COLO668 (cell line): ENCODE data around the gene AGAP1.
"Not testable (repeated sequence)": the region's sequence is repeated elsewhere in the genome, so short reads cannot be mapped to it uniquely, and the experiment has no call there.

Source experiments
- DNase-seq: peaks from one replicate; lab custom pipeline; 2025; ENCODE audit not compliant: unreplicated experiment; lab: John Stamatoyannopoulos, UW

The AGAP1 gene

DNA sequence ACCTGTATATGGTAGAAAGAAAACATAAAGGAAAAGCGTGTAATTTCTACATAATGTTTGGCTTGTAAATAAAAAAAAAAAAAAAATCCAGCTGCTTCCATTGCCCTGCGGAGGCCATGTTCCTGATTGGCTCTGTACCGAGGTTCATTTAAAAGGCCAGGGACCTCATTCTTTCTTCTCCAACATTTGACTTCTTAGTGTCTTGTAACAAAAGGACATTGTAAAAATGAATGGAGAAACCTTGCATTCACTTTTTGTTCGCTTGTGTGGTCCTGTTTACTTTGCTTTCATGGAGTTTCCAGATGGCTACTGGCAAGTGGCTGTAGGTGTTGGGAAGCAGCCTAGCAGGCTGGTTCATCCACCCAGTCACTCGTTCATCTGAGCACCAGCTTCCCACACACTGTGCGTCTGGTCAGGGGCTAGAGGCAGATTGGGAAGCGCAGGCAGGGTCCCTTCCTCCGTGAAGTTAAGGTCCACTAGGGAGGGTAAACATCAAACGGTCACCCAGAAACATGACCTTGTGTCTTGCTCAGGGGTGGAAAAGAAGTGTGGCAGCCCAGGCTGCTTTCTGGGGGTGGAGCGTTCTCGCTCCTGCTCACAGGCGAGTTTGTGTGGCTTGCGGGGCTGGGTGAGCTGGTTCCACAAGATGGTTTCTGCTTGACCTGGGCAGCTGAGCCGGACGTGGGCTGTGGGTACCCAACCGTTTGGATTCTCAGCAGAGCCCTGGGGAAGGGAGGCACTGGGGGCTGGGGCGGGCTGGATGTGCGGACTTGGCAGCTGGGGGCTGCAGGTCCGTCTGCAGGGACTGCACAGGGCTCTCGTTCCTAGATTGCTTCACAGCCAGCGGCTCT, 260.7 kb downstream of the AGAP1 start:
- DNase-seq, result no peak

DNA sequence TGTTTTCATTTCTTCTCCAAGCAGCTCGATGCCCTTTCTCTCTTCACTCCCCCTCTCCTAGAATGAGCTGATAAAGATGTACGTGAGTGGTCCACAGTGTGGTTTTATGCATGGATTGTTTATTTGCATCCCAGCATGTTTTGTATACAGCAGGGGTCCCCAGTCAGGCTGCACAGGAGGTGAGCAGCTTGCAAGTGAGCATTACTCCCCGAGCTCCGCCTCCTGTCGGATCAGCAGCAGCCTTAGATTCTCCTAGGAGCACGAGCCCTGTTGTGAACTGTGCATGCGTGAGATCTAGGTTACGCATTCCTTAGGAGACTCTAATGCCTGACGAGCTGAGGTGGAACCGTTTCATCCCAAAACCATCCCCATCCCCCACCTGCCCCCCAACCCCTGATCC, 262.6 kb downstream of the AGAP1 start:
- DNase-seq, result no peak

DNA sequence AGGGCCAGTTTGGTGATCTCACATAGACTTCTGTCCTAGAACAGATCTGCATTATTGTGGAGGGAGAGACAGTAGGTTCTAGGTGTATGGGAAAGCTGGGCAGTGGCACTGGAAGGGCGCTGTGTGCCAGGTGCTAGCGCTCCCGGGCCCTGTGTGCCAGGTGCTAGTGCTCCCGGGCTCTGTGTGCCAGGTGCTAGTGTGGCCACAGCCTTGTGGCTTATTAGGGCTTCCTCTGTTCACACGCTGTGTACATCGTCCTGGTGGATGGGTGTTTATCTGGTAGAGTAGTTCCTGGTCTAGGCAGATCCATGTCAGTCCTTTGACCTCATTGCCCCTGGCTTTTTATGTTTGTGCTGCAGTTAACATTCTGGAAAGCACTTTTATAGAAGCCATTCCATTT, 263.4 kb downstream of the AGAP1 start:
- DNase-seq, result peak; percentile 37

DNA sequence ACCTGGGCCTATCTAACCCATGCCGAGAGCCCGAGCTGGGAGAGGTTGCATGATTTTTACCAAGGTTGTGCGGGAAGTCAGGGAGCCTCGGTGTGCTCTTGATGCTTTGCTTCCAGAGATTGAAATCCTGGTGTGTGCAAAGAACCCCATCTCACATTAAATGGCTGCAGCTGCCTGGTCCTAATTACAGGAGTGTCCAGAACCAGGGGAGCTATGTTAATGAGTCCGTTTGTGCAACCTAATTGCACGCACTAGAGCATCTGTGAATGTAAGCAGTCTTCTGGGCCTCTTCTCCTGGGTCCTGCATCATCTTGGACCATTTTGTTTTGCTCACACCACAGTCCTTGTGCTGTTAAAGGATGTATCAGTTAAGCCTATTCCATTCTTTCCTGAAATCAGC, 263.8 kb downstream of the AGAP1 start:
- no peak for DNase-seq

DNA sequence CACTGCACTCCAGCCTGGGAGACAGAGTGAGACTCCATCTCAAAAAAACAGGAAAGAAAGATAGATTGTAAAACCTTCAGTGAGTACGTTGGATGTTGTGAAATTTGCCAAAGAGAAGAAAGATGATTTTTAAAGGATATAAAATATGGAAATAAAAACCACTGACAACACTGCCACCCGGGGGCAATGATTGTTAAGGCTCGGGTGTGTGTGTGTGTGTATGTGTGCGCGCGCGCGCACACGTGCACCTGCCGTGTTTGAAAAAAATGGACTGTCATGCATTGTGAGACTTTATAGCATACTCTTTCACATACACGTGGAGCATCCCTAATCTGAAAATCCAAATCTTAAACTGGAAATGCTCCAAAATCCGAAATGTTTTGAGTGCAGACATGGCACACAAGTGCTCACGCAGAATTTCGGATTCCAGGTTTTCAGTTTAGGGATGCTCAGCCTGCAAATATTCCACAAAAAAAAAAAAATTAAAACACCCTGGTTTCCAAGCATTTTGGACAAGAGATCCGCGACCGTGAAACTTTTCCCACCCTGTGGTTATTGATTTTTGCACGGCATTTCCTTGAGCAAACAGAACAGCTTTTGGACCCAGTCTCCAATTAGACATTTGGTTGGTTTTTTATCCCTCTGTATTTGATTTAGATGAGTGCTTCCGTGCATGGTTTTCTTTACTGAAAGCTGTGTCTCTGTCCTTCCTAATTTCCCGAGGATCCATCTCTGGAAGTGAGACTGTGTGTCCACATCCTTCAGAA, 269.2 kb downstream of the AGAP1 start:
- no peak for DNase-seq

DNA sequence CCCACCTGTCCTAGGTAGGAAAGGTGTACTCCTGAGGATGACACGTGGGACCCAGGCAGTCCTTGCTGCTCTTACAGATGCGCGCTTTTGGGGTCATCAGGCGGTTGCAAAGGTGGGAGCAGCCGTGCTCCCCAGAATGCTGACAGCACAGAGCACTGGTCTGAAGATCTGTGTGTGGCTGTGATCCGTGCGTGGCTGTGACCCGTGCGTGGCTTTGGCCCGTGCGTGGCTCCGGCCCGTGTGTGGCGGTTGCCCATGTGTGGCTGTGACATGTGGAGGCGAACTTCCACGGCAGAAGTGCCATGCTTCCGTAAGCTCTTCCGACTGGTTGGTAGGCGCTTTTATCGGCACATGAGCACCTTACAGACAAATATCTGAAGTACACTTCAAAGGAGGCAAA, 270.0 kb downstream of the AGAP1 start:
- DNase-seq, result no peak

DNA sequence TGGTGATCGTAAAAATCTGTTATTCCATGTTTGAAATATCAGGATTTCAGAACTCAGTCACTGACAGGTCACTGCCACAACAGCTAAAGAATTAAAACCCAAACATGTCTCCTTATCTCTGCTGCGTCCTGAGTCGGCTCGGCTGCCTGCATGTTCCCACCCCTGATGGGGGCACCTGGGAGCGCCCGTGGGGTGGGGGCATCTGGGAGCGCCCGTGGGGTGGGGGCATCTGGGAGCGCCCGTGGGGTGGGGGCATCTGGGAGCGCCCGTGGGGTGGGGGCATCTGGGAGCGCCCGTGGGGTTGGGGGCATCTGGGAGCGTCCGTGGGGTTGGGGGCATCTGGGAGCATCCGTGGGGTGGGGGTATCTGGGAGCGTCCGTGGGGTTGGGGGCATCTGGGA, 270.6 kb downstream of the AGAP1 start:
- DNase-seq, result not testable (repeated sequence)

DNA sequence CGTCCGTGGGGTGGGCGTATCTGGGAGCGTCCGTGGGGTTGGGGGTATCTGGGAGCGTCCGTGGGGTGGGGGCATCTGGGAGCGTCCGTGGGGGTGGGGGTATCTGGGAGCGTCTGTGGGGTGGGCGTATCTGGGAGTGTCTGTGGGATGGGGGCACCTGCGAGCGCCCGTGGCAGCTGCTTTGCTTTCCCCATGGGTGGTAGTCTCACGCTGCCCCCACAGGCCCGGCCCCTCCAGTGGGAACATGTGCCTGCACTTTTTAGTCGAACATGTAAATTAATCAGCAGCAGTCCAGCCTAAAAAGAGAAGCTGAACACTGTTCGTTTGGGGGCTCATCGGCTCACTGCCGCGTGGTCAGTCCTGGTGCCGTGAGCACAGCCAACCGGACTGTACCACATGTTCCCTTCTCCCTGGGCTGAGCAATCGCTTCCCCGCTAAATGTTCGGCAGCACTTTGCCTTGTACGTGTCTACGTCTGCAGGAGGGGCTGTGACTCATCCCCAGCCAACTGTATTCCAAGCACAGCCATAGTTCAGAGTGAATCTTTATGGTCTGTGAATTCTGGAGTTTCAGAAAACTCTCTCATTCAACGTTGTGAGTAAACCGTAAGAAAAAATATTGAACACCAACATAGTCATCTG, 271.5 kb downstream of the AGAP1 start:
- no peak for DNase-seq

DNA sequence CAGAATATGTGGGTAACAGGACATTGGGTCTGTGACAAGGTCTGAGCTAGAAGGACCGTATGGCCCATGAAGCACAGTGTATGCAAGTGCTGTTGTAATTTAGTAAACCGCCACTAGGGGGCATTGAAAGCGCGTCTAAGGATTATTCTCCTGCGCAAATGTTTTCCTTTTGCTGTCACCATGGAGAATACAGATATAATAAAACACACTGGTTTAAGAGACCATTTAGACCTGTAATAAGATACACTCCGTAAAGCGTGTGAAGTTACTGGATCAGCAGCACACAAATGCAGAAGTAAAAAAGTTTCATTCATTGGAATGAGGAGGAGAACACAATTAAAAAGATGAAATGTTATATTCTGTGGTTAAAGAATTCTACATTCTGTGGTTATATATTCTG, 272.4 kb downstream of the AGAP1 start:
- peak; percentile 60 for DNase-seq

DNA sequence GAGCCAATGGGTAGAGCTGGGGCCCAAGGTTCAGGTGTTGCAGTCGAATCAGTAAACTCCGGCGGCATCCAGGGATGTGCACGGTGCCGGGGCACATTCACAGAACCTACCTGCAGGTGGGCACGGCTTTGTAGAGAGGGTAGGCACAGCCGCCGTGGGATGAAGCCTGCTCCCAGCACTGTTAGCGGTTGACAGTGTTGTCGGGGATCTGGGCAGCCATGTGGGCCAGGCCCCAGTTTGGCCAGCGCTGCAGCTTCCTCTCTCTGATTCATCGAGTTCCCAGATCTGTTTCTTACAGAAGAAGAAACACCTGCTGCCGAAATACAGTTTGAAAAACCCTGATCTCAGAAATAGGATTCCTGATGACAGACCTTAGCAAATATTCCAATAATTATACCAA, 274.8 kb downstream of the AGAP1 start:
- DNase-seq, result no peak

DNA sequence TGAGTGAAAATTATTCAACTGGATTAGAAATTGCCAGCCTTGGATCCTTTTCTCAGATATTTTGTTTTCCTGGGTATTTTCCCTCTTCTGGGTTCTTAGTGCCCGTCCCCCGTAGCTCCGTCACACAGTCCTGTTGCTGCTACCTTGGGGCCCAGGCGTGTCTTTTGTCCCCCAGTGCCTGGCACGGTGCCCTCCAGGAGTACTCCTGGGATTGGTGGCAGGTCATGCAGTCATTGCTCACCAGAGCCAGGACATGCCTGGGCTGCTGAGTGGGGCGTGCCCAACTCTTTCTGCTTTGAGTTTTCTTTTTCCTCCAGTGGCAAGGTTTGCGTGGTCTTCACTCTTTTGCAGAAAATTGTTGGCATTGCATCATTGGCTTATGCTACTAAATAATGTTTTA, 275.2 kb downstream of the AGAP1 start:
- DNase-seq, result no peak

DNA sequence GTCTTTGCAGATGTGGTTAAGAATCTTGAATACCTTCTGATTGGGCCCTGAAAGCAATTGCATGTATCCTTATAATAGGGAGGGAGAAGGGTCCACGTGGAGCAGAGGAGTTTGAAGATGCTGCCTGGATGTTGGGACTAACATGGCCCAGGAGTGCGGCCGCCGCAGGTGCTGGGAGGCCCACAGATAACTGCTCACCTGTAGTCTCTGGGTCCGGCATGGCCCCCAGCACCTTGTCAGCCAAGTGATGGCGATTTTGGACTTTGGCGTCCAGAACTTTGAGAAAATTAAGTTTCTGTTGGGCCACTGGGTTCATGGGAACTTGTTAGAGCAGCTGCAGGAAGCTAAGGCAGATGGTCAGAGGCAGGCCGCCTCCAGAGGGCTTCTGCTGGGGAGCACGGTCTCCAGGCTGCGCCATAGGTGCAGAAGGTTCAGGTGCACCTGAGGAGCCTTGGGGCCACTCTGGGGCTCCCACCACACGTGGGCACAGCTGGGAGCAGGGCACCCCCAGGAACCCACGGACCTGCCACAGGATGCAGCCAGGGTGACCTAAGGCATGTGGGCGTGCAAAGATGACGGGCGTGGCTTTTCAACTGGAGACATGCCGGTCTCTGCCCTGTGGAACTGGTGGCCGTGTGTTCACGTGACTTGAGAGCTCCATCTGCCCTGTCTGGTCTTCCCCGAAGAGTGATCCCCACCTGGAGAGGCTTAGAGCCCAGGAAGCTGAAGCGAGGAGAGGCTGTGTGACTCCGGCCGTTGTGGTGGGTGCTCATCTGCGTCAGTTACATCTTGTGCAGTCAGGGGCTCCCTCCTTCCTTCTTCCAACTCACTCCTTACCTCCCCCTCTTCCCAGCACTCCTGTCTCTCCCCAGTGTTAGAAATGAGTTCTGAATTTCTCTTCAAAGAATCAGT, 277.3 kb downstream of the AGAP1 start:
- DNase-seq, result no peak

DNA sequence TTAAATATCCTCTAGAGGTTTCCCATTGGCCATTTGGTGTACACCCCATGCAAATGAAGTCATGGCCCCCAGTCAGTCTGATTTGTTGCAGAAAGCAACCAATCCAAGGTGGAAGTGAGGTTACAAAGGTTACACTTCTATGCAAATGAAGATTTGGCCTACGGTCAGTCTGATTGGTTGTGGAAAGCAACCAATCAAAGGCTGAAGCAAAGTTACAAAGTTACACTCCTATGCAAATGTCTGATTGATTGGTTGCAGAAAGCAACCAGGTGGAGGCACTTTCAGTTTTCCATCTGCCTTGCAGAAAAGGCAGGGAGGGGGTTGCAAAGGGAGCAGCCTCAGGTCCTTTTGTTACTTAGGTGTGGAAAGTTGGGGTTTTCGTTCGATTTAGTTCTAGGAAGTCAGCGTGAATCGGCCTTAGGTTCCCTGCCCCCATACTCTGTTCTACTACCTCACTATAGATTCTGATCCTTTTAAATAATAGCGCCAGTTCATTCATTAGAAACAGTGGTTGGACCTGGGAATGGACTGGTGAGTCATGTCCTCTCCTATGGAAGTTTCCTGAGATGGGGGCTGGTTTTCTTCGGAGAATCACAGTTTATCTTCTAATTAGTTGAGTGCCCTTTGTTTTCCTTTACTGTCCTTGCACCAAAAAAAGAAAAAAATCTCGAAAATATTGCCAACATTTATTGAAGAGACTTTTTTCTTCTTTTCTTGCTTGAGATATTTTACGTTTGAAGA, 279.5 kb downstream of the AGAP1 start:
- DNase-seq, result no peak

DNA sequence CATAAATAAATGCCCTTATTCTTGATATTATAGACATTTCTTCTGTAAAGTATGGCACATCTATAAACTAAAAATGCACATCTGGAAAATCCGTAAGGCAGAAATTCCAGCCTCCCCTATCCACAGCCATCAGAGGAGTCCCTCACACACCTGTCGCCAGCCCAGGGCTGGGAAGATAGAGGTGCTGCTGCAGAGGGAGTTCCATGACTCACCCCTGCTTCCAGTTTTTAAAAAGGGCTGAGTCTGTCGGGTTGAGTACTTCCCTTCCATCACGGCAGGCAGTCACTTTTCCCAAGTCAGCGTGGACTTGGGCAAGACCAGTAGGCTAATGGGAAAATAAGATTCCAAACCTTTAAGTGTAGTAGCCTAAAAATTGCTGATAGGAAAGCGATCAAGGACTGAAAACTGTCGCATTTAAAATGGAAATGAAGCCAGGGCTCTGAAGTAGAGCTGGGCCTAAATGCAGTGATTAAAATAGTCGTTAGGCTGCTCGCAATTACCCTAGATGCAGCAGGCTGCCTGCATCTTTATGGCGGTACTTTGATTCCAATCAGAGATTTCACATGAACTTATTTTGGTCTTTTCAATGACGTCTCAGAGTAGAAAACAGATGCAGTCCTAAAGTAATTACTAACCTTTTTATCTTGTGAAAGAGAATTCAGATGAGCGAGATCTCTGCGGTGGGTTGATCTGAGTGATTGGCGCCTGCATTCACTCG, 280.5 kb downstream of the AGAP1 start:
- DNase-seq, result no peak

DNA sequence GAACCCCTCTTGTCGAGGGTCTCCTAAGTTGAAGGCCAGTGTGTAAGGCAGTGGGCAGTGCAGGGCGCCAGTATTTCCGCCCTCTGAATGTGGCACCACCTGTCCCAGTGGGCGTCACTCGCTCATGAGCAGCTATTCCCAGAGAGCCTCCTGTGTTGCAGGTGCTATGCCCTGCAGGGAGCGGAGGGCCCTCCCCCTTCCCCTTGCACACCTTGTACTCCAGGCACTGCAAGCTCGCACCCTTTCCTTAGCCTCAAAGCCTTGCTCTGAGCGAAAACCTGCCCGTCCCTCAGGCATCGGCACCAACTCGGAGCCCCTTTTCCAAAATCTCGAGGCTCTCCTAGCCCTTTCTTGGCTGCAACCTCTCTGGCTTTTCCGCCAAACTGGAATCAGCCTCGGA, 282.7 kb downstream of the AGAP1 start:
- no peak for DNase-seq

DNA sequence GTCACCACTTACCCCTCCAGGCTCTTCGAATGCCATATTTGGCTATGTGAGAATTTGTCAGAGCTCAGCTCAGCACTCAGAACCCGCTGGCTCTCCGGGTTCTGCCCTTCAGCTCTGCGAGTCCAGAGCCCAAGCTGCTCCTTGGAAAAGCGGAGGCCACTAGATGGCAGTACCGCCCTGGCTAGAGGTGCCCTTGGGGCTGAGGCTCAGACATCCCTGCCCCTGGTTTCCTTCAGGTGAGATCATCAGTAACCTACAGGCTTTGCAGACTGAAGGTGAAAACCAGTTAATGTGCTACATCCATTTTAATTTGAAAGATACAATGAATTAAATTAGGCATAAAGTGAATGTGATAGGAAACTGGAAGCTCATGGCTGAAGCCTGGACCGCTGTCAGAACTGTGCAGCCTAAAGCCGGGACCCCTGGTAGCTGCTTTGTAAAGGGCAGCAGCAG, 285.6 kb downstream of the AGAP1 start:
- DNase-seq, result peak; percentile 75

DNA sequence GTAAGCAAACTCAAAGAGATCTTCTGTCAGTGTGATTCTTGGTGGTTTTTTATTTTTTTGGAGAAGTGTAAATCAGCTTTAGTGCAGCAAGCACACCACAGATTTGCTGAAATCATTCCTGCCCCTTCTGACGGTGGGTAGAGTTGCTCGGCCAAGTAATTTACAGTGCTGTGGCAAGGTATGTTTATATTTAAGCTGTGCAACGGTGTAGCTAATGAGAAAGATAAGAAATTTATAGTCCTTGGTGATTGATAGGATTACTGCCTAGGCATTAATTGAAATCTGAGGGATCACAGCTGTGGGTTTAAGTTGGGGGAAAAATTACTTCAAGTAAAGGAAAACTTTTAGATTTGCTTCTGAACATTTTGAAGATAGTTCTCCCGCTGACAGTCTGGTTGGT, 286.6 kb downstream of the AGAP1 start:
- DNase-seq, result no peak

DNA sequence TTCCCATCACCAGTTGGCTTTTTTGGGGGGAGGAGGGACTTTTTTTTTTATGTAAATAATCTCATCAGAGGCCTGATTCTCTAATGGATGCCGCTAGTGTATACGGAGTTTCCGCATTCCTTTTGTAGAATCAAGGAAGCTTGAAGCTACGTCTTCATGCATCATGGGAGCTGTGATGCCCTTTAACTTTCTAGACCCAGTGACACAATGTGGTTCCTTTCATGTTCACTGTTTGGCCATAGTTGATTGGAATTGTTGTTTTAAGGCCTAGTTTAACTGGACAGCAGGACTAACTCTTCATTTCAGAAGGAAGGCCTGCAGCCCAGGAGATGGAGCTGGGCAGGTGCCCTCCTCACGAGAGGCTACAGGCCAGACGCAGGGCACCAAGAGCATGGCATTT, 287.9 kb downstream of the AGAP1 start:
- no peak for DNase-seq

DNA sequence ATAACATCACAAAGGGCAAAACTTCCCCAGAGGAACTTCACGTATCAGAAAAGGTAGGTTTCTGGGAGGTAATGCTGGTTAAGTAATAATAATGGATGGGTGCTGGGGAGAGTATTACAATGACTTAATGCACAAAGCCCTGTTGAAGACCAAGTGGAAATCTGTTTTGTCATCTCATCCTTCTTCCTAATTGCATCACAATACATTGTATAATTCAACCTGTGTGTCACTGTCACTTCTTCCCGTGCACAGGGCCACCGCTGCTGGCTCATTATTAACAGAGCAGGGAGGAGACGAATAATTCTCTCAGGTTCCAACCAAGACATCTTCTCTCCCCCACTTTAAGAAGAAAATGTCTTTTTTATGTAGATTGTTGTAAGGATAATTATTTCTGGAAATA, 290.9 kb downstream of the AGAP1 start:
- DNase-seq, result no peak

DNA sequence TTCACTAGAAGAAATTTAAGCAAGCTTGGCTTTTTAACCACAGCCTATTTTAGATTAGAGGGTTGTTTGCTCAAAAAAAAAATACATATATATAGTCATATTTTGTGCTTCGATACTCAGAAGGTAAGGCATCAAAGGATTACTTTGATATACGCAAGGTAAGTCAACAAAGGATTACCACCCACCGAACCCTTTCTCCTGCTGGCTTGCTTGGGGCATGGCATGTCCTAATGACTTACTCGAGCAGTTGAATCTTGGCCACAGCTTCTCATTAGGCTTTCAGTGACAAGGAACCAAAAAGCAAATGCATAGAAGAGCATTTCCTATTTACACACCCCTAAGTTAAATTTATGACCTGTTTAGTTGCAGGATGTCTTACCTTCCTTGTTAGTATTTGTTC, 295.7 kb downstream of the AGAP1 start:
- DNase-seq, result no peak
